ENCODE data around the gene FADD. TPM values are rescaled to one million over a fixed set of nuclear protein-coding genes. Genes with fewer than 3 reads are reported as not detected.

Gene FADD
- total and polyA plus RNA-seq, 2 donors from 2014 or later: 27.8 to 31.5 TPM

DNA sequence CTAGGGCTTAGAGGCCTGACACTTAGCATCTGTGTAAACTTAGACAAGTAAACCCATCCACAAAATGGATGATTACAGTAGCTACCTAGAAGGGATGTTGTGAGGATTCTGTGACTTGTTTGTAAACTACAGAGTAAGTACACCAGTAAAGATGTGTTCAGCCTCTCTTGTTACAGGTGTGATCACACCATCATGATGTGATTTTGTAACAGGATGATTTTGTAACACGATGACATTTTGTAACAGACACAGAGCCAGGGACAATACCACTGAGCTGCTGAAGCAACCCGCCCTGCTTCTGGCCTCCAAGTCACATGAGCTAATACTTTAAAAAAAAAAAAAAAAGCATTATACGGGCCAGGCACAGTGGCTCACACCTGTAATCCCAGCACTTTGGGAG is 17.0 kb downstream of the FADD start:
- DNase-seq (no peak), FAIRE-seq (no peak)
- intact Hi-C loops (cut with DNase I): no loop called here
- no peaks in the 10 kb centered on the region for H3K27me3 ChIP-seq (ENCODE audit: control insufficient read depth, insufficient read depth, low read length)
- no peaks in the 10 kb centered on the region for H3K9me3 ChIP-seq (ENCODE audit: control insufficient read depth in 2 of 3, insufficient read depth in 1 of 3, low read length in 3 of 3)
- H3K9ac ChIP-seq (ENCODE audit: low read length in 3 of 3): no peak overlapping the region
- no peak overlapping the region for H3K4me3 ChIP-seq (ENCODE audit: low read length in 3 of 3)
- TF ChIP-seq, protein P1, sequence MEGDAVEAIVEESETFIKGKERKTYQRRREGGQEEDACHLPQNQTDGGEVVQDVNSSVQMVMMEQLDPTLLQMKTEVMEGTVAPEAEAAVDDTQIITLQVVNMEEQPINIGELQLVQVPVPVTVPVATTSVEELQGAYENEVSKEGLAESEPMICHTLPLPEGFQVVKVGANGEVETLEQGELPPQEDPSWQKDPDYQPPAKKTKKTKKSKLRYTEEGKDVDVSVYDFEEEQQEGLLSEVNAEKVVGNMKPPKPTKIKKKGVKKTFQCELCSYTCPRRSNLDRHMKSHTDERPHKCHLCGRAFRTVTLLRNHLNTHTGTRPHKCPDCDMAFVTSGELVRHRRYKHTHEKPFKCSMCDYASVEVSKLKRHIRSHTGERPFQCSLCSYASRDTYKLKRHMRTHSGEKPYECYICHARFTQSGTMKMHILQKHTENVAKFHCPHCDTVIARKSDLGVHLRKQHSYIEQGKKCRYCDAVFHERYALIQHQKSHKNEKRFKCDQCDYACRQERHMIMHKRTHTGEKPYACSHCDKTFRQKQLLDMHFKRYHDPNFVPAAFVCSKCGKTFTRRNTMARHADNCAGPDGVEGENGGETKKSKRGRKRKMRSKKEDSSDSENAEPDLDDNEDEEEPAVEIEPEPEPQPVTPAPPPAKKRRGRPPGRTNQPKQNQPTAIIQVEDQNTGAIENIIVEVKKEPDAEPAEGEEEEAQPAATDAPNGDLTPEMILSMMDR (IDR thresholded peaks at IDR 0.05; ENCODE audit: borderline replicate concordance, extremely low read depth, insufficient read depth): no peak
- no peaks in the 10 kb centered on the region for H3K36me3 ChIP-seq (ENCODE audit: control insufficient read depth in 2 of 3, insufficient read depth in 3 of 3, low read length in 3 of 3)
- H3K4me1 ChIP-seq (ENCODE audit: control insufficient read depth in 2 of 3, insufficient read depth in 2 of 3, low read depth in 1 of 3, low read length in 3 of 3): no peaks in the 10 kb centered on the region
- no peak overlapping the region for H3K27ac ChIP-seq (ENCODE audit: low read depth in 2 of 2, low read length in 2 of 2)

DNA sequence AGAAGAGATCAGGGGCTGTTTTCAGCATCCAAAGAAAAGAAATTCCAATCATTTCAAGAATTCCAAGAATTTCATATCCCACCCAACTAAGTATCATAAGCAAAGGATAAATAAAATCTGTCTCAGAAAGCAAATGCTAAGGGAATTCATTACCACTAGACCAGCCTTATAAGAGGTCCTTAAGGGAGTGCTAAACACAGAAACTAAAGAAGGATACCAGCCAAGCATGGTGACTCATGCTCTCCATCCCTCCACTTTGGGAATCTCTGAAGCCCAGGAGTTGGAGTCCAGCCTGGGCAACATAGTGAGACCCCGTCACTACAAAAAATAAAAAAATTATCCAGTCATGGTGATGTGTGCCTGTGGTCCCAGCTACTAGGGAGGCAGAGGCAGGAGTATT is 17.8 kb downstream of the FADD start:
- intact Hi-C loops (cut with DNase I): no loop called here
- no peaks in the 10 kb centered on the region for H3K27me3 ChIP-seq (ENCODE audit: control insufficient read depth, insufficient read depth, low read length)
- no peak overlapping the region for H3K4me3 ChIP-seq (ENCODE audit: low read length in 3 of 3)
- H3K27ac ChIP-seq (ENCODE audit: low read depth in 2 of 2, low read length in 2 of 2): no peak overlapping the region
- H3K4me1 ChIP-seq (ENCODE audit: control insufficient read depth in 2 of 3, insufficient read depth in 2 of 3, low read depth in 1 of 3, low read length in 3 of 3): peaks cover 0 to 3% (median 0%) of the 10 kb centered on the region in 3 donors
- no peak overlapping the region for H3K9ac ChIP-seq (ENCODE audit: low read length in 3 of 3)
- FAIRE-seq: no peak
- no peaks in the 10 kb centered on the region for H3K36me3 ChIP-seq (ENCODE audit: control insufficient read depth in 2 of 3, insufficient read depth in 3 of 3, low read length in 3 of 3)
- TF ChIP-seq, protein P1 (IDR thresholded peaks at IDR 0.05; ENCODE audit: borderline replicate concordance, extremely low read depth, insufficient read depth): no peak
- no peak for DNase-seq
- no peaks in the 10 kb centered on the region for H3K9me3 ChIP-seq (ENCODE audit: control insufficient read depth in 2 of 3, insufficient read depth in 1 of 3, low read length in 3 of 3)

DNA sequence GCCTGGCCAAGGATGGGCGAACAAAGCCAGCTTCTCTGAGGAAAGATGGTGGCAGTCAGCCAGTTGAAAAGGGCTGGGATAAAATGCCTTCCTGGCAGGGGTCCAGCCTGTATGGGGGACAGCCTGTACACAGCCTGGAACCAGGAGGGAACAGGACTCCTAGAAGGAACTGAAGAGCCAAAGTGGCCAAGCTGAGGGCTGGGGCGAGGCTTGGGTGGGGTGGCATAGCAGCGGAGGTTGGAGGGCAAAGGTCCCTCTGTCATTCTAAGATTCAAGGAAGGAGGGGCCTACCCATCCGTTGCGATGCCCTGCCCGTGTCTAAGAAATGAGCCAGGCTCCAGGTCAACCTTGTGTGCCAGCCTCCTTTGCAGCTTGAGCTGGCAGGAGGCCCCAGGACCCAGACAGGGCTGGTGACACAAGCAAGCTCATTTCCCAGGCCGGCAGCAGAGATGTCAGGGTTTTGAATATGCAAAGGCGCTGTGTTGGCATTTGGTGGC is 22.6 kb downstream of the FADD start:
- TF ChIP-seq, protein P1 (IDR thresholded peaks at IDR 0.05; ENCODE audit: borderline replicate concordance, extremely low read depth, insufficient read depth): no peak
- DNase-seq: no peak
- FAIRE-seq: no peak
- no peaks in the 10 kb centered on the region for H3K36me3 ChIP-seq (ENCODE audit: control insufficient read depth in 2 of 3, insufficient read depth in 3 of 3, low read length in 3 of 3)
- H3K9ac ChIP-seq (ENCODE audit: low read length in 3 of 3): no peak overlapping the region
- H3K9me3 ChIP-seq (ENCODE audit: control insufficient read depth in 2 of 3, insufficient read depth in 1 of 3, low read length in 3 of 3): no peaks in the 10 kb centered on the region
- intact Hi-C loops (cut with DNase I): no loop called here
- peak overlapping the region in 1 of 2 donors; percentile 23 for H3K27ac ChIP-seq (ENCODE audit: low read depth in 2 of 2, low read length in 2 of 2)
- no peak overlapping the region for H3K4me3 ChIP-seq (ENCODE audit: low read length in 3 of 3)
- H3K27me3 ChIP-seq (ENCODE audit: control insufficient read depth, insufficient read depth, low read length): no peaks in the 10 kb centered on the region
- peaks cover 0 to 6% (median 0%) of the 10 kb centered on the region in 3 donors for H3K4me1 ChIP-seq (ENCODE audit: control insufficient read depth in 2 of 3, insufficient read depth in 2 of 3, low read depth in 1 of 3, low read length in 3 of 3)

DNA sequence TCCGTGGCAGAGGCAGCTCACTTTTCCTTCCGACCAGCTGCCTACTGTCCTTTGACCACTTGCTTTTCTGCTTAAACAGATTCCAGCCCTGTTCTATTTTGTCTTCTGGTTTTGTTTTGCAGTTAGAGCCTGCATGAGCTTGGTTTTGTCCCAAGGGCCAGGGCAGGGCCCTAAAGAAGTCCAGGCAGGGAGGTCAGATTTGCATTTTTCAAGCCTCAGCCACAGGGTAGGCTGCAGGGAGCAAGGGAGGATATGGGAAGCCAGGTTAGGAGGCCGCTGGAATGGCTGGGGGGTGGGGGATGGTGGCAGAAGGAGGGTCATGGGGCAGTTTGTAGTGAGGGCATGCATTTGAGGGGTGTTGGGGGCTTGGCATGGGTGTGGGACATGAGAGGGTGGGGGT is 23.1 kb downstream of the FADD start:
- H3K27ac ChIP-seq (ENCODE audit: low read depth in 2 of 2, low read length in 2 of 2): peak overlapping the region in 1 of 2 donors; percentile 23
- peaks cover 0 to 6% (median 0%) of the 10 kb centered on the region in 3 donors for H3K4me1 ChIP-seq (ENCODE audit: control insufficient read depth in 2 of 3, insufficient read depth in 2 of 3, low read depth in 1 of 3, low read length in 3 of 3)
- no peak overlapping the region for H3K4me3 ChIP-seq (ENCODE audit: low read length in 3 of 3)
- TF ChIP-seq, protein P1 (IDR thresholded peaks at IDR 0.05; ENCODE audit: borderline replicate concordance, extremely low read depth, insufficient read depth): no peak
- no peak for DNase-seq
- intact Hi-C loops (cut with DNase I): no loop called here
- no peaks in the 10 kb centered on the region for H3K27me3 ChIP-seq (ENCODE audit: control insufficient read depth, insufficient read depth, low read length)
- no peaks in the 10 kb centered on the region for H3K9me3 ChIP-seq (ENCODE audit: control insufficient read depth in 2 of 3, insufficient read depth in 1 of 3, low read length in 3 of 3)
- no peak for FAIRE-seq
- no peaks in the 10 kb centered on the region for H3K36me3 ChIP-seq (ENCODE audit: control insufficient read depth in 2 of 3, insufficient read depth in 3 of 3, low read length in 3 of 3)
- no peak overlapping the region for H3K9ac ChIP-seq (ENCODE audit: low read length in 3 of 3)
